Stimulated activated CD8-positive, alpha-beta memory T cell treated with anti-CD3 and anti-CD28 coated beads, Interleukin-7, amount 100 ng/mL, for 1 hour (primary cell): ENCODE data around the gene PCGF5.

ENCODE experiments used
- DNase-seq, 2 donors: peaks; one replicate each; pipeline ENCODE4 v3.0.0-alpha.2; 2020; ENCODE audit warnings: low read depth in 2 of 2

The PCGF5 gene

DNA sequence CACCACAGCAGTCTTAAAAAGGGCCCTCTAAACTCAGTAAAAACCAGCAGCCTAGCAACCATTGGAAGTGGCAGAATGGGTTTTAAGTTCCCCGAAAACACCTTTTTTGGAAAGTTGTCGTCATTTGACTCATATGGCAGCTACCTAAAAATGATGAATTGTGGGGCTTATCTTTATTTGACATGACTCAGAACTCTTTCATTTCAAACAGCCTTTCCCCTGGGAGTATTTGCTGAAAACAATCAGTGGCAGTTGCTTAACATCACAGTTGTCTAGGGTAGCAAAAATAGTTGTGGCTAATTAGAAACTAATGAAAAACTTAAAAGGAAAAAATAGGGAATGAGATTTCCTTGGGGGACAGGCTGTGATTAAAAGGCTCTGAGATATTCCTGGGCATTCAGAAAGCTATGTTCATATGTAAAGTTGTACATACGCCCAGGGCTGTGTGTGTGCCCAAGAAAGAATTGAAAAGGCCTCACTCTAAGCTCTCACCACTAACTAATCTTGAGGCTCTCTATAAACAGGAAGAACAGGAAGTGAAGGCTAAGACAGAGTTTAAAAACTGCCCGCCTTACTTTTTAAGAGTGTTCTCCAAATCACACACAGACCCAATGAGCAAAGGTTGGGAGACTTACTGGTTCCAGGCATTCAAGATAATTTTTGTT, 108.0 kb downstream of the PCGF5 start:
- DNase-seq: no peak
